WI38 (cell line): ENCODE measurements around the gene SLC26A9.

Experiments
- H3K4me3 ChIP-seq: 2 replicates; pipeline ENCODE4 v1.5.1; 2011; ENCODE audit warnings: low read depth, mild to moderate bottlenecking, control low read depth, low read length
- CTCF ChIP-seq: IDR thresholded peaks from 2 replicates; pipeline ENCODE4 v1.5.1; 2012; ENCODE audit warnings: low read depth, mild to moderate bottlenecking, control low read depth, low read length

Gene SLC26A9

GRCh38 chr1:205967554-205968335 is 24.5 kb upstream of the SLC26A9 start:
- H3K4me3 ChIP-seq, result no peak overlapping the region
- no peak for TF ChIP-seq CTCF

- no peak for TF ChIP-seq CTCF
- no peak overlapping the region for H3K4me3 ChIP-seq
Observed at GRCh38 chr1:205965036-205965884, 22.0 kb upstream of the SLC26A9 start.

GRCh38 chr1:205963352-205964155 is 20.3 kb upstream of the SLC26A9 start:
- H3K4me3 ChIP-seq, result no peak overlapping the region
- TF ChIP-seq CTCF, result no peak

- TF ChIP-seq CTCF, result no peak
- no peak overlapping the region for H3K4me3 ChIP-seq
Observed at GRCh38 chr1:205962821-205963221, 19.6 kb upstream of the SLC26A9 start.

- no peak for TF ChIP-seq CTCF
- no peak overlapping the region for H3K4me3 ChIP-seq
Observed at GRCh38 chr1:205961991-205962820, 18.9 kb upstream of the SLC26A9 start.

GRCh38 chr1:205961405-205961804 is 18.1 kb upstream of the SLC26A9 start:
- TF ChIP-seq CTCF, result no peak
- H3K4me3 ChIP-seq, result no peak overlapping the region
